Esophagus squamous epithelium (tissue), 4 donors: Measurements from ENCODE around the gene C1GALT1C1L.

ENCODE experiments used
- POLR2A ChIP-seq, 4 donors: fragments of 450-650 bp; IDR thresholded peaks; one replicate each; pipeline ENCODE4 v1.6.1; 2017; ENCODE audit warnings: antibody characterized with exemption in 4 of 4, mild to moderate bottlenecking in 4 of 4, moderate library complexity in 3 of 4
- TF ChIP-seq, protein P1 (sequence below), 6 experiments: fragments of 450-650 bp in 4 of 6; fragments of 200-600 bp in 2 of 6; sonication (generic) in 2 of 6; IDR thresholded peaks; one replicate each; pipeline ENCODE4 v1.5.1; 2016 to 2019; ENCODE audit warnings: antibody characterized with exemption in 6 of 6, mild to moderate bottlenecking in 4 of 6, moderate library complexity in 4 of 6

DNA sequence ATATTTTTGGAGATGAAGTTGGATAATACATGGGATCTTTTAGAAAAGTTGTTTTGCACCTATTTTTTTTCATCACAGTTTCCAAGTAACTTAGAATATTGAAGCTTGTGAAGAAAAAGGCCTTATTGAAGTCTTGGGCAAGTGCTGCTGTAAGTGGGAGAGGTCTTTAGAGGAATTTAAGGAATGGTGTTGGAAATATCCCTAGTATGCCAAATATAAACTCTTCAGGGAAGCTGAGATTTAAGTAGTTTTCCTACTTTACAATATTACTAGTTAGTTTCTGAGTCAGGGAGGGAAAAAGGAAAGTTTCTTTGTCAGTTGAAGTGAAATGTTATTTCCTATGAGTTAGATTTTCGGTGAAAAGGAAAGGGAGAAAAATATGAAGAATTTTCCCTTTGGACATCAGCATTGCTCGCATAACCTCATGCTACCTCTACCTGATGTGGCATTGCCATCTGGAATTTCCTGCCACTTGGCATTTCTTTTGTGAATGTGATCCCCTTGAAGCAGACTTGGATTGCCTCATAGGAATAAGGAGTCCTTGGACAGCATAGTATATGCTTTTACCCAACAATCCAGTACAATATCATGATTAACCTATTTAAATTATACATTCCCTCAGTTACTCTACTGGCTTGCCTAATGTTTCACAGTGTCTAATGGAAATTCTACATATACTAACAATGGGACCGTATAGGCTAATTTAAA is 27.1 kb downstream of the C1GALT1C1L start:
- TF ChIP-seq POLR2A (IDR thresholded peaks at IDR 0.05) = no peak
- TF ChIP-seq, protein P1, sequence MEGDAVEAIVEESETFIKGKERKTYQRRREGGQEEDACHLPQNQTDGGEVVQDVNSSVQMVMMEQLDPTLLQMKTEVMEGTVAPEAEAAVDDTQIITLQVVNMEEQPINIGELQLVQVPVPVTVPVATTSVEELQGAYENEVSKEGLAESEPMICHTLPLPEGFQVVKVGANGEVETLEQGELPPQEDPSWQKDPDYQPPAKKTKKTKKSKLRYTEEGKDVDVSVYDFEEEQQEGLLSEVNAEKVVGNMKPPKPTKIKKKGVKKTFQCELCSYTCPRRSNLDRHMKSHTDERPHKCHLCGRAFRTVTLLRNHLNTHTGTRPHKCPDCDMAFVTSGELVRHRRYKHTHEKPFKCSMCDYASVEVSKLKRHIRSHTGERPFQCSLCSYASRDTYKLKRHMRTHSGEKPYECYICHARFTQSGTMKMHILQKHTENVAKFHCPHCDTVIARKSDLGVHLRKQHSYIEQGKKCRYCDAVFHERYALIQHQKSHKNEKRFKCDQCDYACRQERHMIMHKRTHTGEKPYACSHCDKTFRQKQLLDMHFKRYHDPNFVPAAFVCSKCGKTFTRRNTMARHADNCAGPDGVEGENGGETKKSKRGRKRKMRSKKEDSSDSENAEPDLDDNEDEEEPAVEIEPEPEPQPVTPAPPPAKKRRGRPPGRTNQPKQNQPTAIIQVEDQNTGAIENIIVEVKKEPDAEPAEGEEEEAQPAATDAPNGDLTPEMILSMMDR (IDR thresholded peaks at IDR 0.05) = no peak
